Kasumi-1 (cell line): ENCODE results near the gene SPIB.
"Not testable (repeated sequence)": the region's sequence is repeated elsewhere in the genome, so short reads cannot be mapped to it uniquely, and the experiment has no call there.

ENCODE experiments used
- DNase-seq, 2 experiments: peaks; one replicate each; lab custom pipeline; 2025; lab: John Stamatoyannopoulos, UW

The SPIB gene

DNA sequence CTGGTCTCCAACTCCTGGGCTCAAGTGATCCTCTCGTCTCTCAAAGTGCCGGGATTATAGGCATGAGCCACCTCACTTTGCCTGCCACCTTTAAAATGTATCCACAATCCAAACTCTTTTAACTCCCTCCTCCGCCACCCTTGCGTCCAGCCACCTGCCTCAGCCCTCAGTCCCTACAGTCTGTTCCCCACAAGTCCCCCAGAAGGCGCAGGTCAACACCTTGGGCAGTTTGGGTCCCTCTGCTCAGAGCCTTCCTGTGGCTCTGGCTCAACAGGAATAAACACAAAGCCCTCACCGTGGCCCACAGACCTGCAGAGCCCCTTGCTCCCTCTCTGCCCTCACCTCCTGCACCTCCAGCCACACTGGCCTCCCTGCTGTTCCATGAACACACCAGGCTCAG is 50.1 kb downstream of the SPIB start:
- peak; percentile 2 to 24 for DNase-seq

DNA sequence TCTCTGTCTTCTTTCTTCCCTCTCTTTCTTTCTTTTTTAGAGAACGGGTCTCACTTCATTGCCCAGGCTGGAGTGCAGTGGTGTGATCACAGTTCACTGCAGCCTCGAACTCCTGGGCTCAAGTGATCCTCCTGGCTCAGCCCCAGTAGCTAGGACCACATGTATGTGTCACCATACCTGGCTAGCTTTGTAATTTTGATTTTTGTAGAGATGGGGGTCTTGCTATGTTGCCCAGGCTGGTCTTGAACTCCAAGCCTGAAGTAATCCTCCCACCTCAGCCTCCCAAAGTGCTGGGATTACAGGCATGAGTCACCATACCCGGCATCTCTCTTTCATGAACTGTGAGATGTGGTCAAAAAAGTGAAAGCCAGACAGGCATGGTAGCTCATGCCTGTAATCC is 54.6 kb downstream of the SPIB start:
- DNase-seq = not testable (repeated sequence)

DNA sequence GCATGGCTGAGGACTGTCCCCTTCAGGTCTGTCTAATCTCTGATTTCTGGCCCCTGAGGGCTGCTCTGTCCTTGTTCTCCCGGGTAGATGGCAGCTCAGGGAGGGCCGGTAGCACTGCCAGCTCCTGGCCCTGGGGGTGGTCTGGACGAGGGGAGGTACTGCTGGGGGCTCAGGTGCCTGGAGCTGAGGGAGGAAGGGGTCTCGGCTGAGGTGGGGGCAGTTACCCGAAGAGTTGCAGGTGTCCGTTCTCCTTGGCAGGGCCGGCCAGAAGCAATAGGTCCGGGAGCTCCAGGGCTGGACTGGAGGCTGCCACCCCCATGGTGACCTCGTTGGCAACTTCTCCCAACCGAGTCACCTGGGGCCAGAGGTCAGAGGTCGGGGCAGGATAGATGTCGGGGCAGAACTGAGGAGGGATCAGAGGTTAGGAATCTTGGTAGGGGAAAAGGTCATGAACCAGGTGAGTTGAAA is 56.4 kb downstream of the SPIB start:
- DNase-seq = no peak

DNA sequence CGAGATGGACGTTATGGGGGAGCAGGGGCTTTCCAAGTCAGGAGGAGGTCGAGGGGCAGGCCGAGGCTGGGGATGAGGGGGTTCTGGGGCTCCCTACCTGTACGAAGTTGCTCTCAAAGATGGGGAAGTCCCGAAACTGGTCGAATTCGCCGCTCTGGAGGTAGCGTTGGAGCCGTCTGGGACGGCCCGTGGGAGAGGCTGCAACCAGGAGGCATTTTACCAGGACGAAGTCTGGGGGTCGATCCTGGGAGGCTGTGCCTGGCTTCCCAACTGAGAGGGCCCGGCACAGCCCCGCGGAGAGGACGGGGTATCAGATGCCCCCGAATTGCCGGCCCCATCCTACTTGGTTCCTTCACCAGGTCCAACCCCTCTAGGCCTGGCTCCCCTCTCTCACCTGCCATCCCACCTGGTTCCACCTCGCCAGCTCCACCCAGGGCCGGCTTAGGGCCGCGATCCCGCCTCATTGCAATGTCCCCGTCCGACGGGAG is 57.0 kb downstream of the SPIB start:
- no peak for DNase-seq

DNA sequence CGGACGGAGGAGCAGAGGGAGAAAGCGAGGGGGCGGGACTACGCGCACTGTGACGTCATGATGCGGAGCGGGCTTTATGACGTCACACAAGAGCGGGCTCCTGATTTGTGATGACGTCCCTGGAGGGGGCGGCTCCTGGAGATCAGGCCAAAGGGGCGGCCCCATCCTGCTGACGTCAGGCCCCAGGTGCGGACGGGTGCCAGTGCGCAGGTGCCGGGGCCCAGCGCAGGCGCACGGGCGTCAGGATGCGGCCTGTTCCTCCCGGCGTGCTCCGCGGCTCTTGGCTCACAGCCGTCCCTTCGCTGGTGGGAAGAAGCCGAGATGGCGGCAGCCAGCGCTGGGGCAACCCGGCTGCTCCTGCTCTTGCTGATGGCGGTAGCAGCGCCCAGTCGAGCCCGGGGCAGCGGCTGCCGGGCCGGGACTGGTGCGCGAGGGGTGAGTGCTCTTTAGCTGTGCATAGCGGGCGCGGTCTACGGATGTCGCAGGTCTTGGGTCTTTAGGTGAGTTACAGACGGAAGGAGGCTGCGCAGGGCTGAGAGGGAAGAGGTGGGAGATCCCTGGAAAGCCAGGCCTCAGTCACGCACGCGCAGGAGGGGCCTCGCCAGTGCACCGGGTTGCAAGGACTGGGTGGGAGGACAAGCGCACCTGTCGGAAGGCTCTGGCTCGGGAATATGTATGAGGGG is 57.6 kb downstream of the SPIB start, which contains the start of the genes EMC10 and GARIN5A:
Gene EMC10 (plus strand): TSS at position 284 of the 683 bp plus-strand sequence. CDS start 38 bp downstream, at position 322.
Gene GARIN5A (minus strand): TSS at position 625 of the 683 bp plus-strand sequence. CDS start 460 bp downstream, at position 165.
- peak; percentile 46 to 51 for DNase-seq

DNA sequence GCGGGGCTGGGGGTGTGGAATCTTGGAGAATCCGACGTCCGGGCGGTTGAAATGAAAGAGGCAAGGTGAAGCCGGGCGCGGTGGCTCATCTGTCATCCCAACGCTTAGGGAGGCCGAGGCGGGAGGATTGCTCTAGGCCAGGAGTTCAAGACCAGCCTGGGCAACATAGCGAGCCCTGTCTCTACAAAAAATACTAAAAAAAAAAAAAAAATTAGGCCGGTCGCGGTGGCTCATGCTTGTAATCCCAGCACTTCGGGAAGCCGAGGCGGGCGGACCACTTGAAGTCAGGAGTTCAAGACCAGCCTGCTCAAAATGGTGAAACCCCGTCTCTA is 58.1 kb downstream of the SPIB start:
- no peak for DNase-seq

DNA sequence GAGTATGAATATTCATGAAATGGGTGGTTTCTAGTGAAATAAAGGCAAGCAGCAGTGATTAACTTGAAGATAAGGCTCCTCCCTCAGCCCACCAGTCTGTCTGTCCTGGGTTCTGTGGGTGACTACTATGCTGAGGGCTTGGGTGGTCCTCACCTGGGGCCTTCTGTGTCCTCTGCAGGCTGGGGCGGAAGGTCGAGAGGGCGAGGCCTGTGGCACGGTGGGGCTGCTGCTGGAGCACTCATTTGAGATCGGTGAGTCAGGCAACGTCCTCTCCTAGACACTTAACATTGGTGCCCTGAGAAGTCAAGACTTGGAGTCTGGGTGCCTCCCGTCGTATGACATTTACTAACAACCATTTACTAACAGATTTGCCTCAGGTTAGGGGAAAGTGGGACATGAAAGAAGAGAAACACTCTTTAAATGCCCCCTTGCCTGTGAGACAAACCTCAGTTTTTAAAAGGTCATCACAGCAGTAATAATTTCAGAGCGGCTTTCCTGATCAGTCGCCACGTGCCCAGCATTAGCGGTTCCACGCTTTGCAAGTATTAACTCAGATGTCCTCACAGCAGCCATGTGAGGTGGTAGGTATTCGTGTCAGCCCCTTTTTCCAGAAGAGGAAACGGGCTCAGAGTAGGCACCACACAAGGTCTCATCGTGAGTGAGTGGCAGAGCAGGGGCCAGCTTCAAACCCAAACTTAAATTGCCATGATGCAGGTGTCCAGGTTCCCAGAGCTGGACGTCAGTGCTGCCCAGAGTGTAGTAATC is 59.2 kb downstream of the SPIB start:
- no peak for DNase-seq

DNA sequence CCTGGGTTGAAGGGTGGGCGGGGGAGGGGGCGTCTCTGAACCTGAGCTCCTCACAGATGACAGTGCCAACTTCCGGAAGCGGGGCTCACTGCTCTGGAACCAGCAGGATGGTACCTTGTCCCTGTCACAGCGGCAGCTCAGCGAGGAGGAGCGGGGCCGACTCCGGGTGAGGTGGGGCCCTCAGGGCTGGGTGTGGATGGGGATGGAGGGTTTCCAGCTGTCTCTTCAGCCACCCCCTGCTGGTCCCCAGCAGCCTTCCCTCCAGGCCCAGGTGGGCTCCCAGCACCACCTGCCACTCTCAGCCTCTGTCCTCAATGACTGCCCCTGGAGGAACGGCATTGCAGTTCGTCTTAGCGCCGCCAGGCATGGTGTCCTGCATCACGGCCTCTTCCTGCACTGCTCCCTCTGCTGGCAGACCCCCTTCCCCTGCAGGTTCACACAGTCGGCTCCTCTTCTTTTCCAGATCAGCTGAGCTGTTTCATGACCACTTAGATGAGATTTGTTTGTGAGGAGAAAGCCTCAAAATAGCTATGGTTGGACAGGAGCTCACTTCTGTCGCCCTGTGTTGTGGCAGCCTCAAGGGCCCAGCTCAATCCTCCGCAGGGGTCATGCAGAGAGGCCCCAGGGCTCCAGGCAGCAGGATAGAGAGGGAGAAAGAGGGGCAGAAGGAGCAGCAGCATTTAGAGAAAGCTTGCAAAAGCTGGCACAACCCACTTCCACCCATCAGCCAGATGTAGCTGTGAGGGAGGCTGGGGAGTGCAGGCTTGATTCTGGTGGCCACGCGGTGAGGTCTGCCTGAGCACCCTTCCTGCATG is 60.4 kb downstream of the SPIB start:
- peak in 1 of 2 experiments; percentile 20 for DNase-seq

DNA sequence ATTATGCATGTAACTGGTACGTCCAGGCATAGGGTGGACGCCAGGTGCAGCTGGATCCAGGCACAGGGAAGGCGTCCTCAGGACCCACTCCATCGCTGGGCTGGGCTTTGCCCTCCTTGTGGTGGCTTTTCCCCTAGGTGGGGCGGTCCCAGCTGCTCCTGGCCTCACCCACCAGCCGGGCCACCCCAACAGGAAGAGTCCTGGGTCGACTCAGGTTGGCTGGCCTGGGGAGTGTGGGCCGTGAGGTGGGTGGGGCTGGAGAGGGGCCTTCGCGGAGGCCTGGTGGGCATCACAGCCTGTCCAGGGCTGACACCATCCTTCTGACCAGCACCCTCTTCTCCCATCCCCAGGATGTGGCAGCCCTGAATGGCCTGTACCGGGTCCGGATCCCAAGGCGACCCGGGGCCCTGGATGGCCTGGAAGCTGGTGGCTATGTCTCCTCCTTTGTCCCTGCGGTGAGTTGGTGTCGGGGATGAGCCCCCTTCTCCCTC is 61.1 kb downstream of the SPIB start:
- DNase-seq = no peak

DNA sequence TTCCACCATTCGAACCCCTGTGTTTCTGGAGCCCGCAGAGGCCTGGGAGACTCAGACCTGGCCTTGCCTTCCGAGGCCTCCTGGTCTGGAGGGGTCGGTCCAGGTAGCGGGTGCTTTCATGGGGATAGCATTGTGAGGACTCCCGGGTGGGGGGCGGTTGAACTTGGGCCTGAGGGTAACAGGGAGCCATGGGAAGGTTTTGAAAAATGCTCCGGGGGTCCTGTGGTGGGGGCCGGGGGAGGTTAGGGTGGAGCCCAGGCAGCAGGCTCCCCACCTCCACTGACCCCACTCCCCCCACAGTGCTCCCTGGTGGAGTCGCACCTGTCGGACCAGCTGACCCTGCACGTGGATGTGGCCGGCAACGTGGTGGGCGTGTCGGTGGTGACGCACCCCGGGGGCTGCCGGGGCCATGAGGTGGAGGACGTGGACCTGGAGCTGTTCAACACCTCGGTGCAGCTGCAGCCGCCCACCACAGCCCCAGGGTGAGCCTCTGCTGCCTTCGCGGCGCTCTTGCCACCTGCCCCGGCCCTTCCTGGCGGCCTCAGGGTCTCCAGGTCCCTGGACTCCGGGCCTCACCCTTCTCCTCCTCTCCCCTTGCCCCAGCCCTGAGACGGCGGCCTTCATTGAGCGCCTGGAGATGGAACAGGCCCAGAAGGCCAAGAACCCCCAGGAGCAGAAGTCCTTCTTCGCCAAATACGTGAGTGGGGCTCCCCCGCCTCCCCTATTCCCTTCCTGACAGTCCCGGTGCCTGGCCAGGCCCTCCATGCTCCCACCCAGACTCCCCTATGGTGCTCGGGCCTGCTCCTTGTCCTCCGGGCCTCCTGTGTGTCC is 61.8 kb downstream of the SPIB start:
- DNase-seq = no peak
